ENCODE measurements around the gene C2orf81. TPM values are rescaled to one million over a fixed set of nuclear protein-coding genes. Genes with fewer than 3 reads are reported as not detected.

Gene C2orf81
- total RNA-seq, 1 donor from 2014 or later: 1.5 TPM

DNA sequence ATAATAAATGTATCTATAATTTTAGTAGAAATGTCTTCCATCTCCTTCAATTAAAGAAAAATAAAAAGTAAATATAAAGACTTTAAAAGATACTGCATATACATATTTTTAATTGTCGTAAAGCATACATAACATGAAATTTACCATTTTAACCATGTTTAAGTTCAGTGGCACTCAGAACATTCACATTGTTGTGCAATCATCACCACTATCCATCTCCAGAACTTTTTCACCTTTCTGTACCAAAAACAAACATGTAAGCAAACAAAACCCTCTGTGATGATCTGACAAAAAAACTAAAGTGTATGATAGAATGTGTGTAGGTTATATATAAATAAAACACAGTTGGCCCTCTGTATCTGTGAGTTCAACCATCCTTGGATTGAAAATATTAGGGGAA is 27.9 kb downstream of the C2orf81 start:
- Mint-ChIP-seq H3K9me3 (ENCODE audit: low read depth) (no peaks in the 10 kb centered on the region), H3K27ac (ENCODE audit: unreplicated experiment) (no peak overlapping the region), H3K27me3 (ENCODE audit: low read depth) (peaks cover 3% of the 10 kb centered on the region), H3K4me1 (ENCODE audit: low read depth) (no peaks in the 10 kb centered on the region), H3K4me3 (ENCODE audit: unreplicated experiment) (no peak overlapping the region), H3K36me3 (ENCODE audit: low read depth) (no peaks in the 10 kb centered on the region)
- no peak for DNase-seq (ENCODE audit: low spot score)
- TF ChIP-seq, protein P1, sequence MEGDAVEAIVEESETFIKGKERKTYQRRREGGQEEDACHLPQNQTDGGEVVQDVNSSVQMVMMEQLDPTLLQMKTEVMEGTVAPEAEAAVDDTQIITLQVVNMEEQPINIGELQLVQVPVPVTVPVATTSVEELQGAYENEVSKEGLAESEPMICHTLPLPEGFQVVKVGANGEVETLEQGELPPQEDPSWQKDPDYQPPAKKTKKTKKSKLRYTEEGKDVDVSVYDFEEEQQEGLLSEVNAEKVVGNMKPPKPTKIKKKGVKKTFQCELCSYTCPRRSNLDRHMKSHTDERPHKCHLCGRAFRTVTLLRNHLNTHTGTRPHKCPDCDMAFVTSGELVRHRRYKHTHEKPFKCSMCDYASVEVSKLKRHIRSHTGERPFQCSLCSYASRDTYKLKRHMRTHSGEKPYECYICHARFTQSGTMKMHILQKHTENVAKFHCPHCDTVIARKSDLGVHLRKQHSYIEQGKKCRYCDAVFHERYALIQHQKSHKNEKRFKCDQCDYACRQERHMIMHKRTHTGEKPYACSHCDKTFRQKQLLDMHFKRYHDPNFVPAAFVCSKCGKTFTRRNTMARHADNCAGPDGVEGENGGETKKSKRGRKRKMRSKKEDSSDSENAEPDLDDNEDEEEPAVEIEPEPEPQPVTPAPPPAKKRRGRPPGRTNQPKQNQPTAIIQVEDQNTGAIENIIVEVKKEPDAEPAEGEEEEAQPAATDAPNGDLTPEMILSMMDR (IDR thresholded peaks at IDR 0.05): no peak

DNA sequence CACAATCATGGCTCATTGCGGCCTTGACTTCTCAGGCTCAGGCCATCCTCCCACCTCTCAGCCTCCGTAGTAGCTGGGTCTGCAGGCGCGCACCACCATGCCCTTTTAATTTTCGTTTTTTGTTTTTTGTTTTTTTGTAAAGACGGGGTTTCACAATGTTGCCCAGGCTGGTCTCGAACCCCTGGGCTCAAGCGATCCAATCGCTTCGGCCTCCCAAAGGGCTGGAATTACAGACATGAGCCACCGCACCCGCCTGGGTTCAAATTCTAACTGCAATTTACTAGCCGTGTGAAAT is 29.0 kb downstream of the C2orf81 start:
- H3K36me3 Mint-ChIP-seq (ENCODE audit: low read depth): no peaks in the 10 kb centered on the region
- no peaks in the 10 kb centered on the region for H3K9me3 Mint-ChIP-seq (ENCODE audit: low read depth)
- no peaks in the 10 kb centered on the region for H3K4me1 Mint-ChIP-seq (ENCODE audit: low read depth)
- DNase-seq (ENCODE audit: low spot score): no peak
- peaks cover 3% of the 10 kb centered on the region for H3K27me3 Mint-ChIP-seq (ENCODE audit: low read depth)
- TF ChIP-seq, protein P1 (IDR thresholded peaks at IDR 0.05): no peak
- H3K27ac Mint-ChIP-seq (ENCODE audit: unreplicated experiment): no peak overlapping the region
- no peak overlapping the region for H3K4me3 Mint-ChIP-seq (ENCODE audit: unreplicated experiment)

DNA sequence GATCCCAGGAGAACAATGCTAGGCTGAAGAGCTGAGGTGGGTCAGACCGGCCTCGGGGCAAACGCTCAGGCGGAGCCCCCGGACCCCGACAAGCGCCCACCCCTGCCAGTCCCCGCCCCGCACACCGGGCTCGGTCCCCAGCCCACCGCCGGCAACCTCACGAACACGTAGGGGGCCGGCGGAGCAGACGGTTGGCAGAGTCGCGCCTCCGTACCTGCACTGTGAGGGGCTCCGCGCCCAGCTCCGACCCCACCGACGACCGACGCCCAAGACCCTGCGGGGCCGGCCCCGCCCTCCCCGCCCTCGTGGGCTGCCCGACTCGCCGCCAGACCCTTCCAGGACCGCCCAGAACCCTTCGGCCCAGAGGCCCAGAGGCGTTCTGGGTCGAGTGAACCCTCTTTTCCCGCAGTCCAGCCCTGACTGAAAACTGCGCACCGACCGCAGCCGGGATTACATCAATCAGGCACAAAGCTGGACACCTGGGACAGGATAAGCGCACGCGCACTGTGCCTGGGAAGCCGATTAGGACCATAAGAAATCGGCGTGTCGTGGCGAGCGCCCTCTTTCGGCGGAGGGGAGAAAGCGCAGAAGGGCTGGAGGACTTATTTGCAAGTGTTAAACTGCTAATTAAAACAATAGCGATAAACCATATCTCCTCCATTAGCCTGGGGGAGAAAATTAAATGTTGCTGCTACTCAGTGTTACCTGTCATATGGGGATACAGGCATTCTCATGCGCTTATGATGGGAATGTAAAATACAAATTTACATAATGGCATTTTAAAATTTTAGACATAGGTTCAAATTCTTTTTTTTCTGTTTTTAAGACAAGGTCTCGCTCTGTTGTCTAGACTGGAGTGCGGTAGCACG is 29.6 kb downstream of the C2orf81 start:
- DNase-seq (ENCODE audit: low spot score): no peak
- no peaks in the 10 kb centered on the region for H3K9me3 Mint-ChIP-seq (ENCODE audit: low read depth)
- H3K4me3 Mint-ChIP-seq (ENCODE audit: unreplicated experiment): peak overlapping the region; percentile 89
- peak overlapping the region; percentile 99 for H3K27ac Mint-ChIP-seq (ENCODE audit: unreplicated experiment)
- TF ChIP-seq, protein P1 (IDR thresholded peaks at IDR 0.05): peak; percentile 96
- H3K4me1 Mint-ChIP-seq (ENCODE audit: low read depth): no peaks in the 10 kb centered on the region
- peaks cover 3% of the 10 kb centered on the region for H3K27me3 Mint-ChIP-seq (ENCODE audit: low read depth)
- H3K36me3 Mint-ChIP-seq (ENCODE audit: low read depth): no peaks in the 10 kb centered on the region

DNA sequence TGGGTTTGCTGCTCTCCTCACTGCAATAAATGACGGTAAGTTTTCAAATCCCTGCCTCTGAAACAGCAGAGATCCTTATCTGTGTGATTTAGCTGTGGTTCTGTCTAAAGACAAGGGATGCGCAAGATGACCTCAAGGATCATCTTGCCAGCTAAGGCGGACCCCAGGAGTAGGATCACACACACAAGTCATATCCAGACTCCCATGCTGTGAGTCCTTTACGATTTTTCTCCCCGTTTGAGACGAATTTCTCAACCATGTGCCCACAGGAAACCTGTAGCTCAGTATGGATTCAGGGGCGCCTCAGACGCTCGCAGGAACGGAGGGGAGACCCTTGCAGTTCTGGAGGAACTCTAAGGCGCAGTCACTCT is 30.2 kb downstream of the C2orf81 start:
- Mint-ChIP-seq H3K9me3 (ENCODE audit: low read depth) (no peaks in the 10 kb centered on the region), H3K36me3 (ENCODE audit: low read depth) (no peaks in the 10 kb centered on the region), H3K27me3 (ENCODE audit: low read depth) (peaks cover 3% of the 10 kb centered on the region), H3K4me3 (ENCODE audit: unreplicated experiment) (peak overlapping the region; percentile 89), H3K4me1 (ENCODE audit: low read depth) (no peaks in the 10 kb centered on the region), H3K27ac (ENCODE audit: unreplicated experiment) (peak overlapping the region; percentile 88)
- DNase-seq (ENCODE audit: low spot score): no peak
- TF ChIP-seq, protein P1 (IDR thresholded peaks at IDR 0.05): no peak

- DNase-seq (ENCODE audit: low spot score): no peak
- H3K4me1 Mint-ChIP-seq (ENCODE audit: low read depth): no peaks in the 10 kb centered on the region
Measured at GRCh38 chr2:74390606-74391005, 30.8 kb downstream of the C2orf81 start.

More at GRCh38 chr2:74390606-74391005, 30.8 kb downstream of the C2orf81 start:
- no peak overlapping the region for H3K27ac Mint-ChIP-seq (ENCODE audit: unreplicated experiment)
- peaks cover 3% of the 10 kb centered on the region for H3K27me3 Mint-ChIP-seq (ENCODE audit: low read depth)
- TF ChIP-seq, protein P1 (IDR thresholded peaks at IDR 0.05): no peak
- H3K9me3 Mint-ChIP-seq (ENCODE audit: low read depth): no peaks in the 10 kb centered on the region
- peak overlapping the region; percentile 89 for H3K4me3 Mint-ChIP-seq (ENCODE audit: unreplicated experiment)
- H3K36me3 Mint-ChIP-seq (ENCODE audit: low read depth): no peaks in the 10 kb centered on the region
